ENCODE results near the gene TTC34.

Gene TTC34

DNA sequence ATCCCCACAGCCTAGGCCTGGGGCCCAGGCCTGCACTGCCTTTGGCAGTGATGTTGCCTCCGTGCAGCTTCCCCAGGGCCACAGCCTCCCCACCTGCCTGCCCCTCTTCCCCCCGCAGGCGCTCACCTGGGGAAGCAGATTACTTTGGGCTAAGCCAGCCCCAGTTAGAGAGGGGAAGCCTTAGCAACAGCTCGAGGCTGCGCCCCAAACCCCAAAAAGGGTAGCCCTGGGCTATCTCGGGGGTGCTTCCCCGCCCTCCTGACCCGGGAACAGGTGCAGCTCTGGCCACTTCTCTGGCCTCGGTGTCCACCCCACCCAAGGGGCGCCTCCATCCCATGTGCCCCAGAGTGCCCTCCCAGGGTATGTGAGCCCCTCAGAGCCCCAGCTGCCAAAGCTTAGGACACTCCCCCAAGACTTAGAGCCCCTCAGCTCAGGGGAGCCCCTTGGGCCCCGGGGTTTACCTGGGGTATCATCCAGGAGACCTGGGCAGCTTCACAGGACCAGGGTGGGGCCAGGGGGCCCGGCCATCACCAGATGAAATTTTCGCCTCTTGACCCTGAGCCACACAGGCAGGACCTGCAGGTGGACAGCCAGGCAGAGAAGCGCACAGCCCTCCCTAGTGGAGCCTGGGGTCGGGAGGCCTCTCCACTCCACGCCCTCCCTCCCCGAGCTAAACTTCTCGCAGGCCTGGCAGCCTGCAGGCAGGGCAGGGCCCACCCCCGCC lies 3.3 kb upstream of the TTC34 start:
- no peak overlapping the region for H3K4me3 ChIP-seq (ENCODE audit: low read depth, low read length)
- in situ Hi-C loops (cut with HindIII; ENCODE audit: low sequenced_read_pairs): no loop called here
- TF ChIP-seq, protein P1, sequence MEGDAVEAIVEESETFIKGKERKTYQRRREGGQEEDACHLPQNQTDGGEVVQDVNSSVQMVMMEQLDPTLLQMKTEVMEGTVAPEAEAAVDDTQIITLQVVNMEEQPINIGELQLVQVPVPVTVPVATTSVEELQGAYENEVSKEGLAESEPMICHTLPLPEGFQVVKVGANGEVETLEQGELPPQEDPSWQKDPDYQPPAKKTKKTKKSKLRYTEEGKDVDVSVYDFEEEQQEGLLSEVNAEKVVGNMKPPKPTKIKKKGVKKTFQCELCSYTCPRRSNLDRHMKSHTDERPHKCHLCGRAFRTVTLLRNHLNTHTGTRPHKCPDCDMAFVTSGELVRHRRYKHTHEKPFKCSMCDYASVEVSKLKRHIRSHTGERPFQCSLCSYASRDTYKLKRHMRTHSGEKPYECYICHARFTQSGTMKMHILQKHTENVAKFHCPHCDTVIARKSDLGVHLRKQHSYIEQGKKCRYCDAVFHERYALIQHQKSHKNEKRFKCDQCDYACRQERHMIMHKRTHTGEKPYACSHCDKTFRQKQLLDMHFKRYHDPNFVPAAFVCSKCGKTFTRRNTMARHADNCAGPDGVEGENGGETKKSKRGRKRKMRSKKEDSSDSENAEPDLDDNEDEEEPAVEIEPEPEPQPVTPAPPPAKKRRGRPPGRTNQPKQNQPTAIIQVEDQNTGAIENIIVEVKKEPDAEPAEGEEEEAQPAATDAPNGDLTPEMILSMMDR (IDR thresholded peaks at IDR 0.05; ENCODE audit: low read depth, low read length, missing control alignments): no peak
- no peak for DNase-seq (ENCODE audit: low read depth)

DNA sequence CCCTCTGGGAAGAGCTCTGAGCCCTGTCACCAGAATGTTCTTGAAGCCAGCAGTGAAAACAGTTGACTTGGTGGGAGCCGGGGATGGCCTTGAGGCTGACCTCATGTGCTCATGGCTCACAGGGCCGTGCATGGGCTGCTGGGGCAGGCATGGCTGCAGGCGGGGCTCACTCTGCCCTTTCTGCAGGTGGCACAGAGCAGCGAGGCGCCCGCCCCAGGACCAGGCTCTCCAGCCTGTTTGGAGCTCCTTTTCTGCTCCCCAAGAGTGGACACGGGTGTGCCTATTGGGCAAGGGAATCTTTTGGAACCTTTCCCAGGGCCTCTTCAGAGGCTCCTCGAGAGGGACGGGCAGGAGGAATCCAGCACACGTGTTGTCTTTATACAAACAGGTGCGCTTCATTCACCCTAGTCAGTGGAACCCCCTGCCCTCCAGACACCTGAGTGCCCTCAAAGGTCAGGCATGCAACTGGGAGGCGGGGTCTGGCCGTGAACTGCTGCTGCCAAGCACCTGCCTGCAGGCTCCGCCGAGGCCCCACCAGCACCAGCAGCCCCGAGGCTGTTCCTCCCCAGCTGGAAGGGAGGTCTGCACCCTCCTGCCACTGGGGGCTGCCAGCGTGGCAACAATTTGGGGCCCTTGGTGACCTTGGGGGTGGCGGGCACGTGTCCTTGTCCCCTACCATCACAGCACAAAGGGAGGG lies 2.6 kb upstream of the TTC34 start:
- in situ Hi-C loops (cut with HindIII; ENCODE audit: low sequenced_read_pairs): no loop called here
- TF ChIP-seq, protein P1 (IDR thresholded peaks at IDR 0.05; ENCODE audit: low read depth, low read length, missing control alignments): no peak
- no peak for DNase-seq (ENCODE audit: low read depth)
- no peak overlapping the region for H3K4me3 ChIP-seq (ENCODE audit: low read depth, low read length)

DNA sequence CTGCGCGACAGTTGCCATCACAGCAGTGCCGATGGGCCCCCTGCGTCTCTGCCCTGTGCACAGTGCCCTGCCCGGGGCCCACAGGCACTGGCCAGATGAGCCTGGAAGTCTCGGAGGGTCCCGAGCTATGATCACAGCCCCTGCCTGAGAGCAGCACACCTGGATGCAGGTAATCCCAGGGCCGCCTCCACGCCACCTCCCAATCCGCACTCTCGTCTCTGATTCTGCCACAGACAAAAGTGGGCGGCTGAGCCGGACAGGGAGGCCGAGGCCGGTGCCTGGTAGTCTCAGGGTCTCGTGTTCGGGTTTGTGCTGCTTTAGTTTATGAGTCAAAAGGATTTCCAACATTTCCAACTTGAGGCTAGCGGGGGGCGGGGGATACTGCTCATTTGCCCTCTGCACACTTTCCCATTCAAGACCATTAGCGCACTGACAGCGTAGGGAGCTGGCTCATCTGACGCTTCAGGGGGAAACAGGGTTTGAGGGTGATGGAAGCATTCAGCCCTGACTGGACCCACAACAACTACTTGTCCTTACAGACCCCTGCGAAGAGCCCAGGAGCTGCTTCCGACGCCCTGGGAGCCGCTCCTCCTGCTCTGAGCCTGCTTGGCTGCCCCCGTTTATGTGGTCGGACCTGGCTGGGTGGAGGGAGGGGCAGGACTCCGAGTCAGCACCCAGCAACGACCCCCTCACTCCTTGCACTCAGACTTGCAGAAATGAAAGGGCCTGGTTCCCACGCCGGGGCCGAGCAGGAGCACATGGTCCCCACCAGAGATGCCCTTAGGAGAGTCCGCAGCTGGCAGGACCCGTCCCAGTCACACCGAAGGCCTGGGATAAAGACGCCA lies 1.8 kb upstream of the TTC34 start:
- in situ Hi-C loops (cut with HindIII; ENCODE audit: low sequenced_read_pairs): no loop called here
- TF ChIP-seq, protein P1 (IDR thresholded peaks at IDR 0.05; ENCODE audit: low read depth, low read length, missing control alignments): no peak
- DNase-seq (ENCODE audit: low read depth): no peak
- no peak overlapping the region for H3K4me3 ChIP-seq (ENCODE audit: low read depth, low read length)

DNA sequence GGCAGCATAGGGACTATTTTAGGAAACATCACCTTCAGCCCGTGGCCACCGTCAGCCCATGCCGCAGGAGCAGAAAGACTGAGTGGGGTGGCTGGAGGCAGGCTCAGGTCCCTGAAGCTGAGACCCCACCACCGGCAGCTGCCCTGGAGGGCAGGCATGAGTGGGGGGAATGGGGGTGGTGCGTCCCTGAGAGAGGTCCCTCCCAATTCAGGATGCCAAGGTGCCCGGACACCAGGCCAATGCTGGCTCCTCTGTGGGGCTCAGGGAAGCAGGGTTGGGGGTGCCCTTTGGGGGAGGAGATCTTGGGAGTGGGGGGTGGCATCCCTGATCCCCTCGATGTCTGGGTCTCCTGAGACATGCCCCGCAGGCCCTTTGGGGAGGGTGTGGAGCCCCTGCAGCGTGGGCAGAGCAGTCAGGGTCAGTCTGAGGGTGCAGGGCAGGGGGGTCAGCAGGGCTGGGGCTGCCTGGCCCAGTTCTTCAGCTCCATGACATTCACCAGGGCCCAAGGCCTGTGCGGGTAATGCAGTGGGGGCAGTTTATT lies 998 bp upstream of the TTC34 start:
- H3K4me3 ChIP-seq (ENCODE audit: low read depth, low read length): no peak overlapping the region
- in situ Hi-C loops (cut with HindIII; ENCODE audit: low sequenced_read_pairs): no loop called here
- TF ChIP-seq, protein P1 (IDR thresholded peaks at IDR 0.05; ENCODE audit: low read depth, low read length, missing control alignments): no peak
- DNase-seq (ENCODE audit: low read depth): no peak

DNA sequence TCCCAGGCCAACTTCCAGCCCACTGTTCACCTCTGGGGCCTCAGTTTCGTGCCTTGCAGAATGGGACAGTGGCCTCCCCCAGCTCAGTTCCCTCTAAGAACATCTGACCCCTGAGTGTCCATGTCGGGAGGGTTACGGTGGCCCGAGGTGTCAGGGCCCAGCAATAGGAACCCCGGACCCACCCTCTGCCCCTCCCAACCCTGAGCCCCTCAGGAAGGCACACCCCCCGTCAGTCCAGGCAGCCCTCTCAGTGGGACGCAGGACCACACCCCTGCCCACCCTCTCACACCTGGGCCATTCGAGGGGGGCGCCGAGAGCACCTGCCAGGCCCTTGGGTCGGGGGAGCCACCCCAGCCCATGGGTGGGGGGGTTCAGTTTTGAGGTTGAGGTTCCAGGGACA lies 447 bp downstream of the TTC34 start:
- in situ Hi-C loops (cut with HindIII; ENCODE audit: low sequenced_read_pairs): no loop called here
- TF ChIP-seq, protein P1 (IDR thresholded peaks at IDR 0.05; ENCODE audit: low read depth, low read length, missing control alignments): no peak
- no peak overlapping the region for H3K4me3 ChIP-seq (ENCODE audit: low read depth, low read length)
- no peak for DNase-seq (ENCODE audit: low read depth)

DNA sequence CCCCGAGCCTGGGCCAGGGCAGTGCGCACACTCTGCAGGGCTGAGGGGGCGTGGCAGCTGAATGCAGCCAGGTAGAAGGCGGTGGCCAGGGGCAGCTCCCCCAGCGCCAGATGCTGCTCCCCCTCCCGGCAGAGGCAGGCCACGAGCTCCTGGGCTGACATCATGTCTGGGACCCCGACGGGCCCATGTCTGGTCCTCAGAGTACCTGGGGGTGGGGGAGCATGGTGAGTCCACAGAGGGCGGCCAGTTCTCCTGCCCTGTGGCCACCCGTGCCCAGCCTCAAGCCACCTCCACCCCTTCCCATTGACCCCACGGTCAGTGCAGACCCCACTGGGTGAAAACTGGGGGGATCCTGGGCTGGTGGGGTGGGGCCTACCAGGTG lies 838 bp downstream of the TTC34 start:
- no peak for DNase-seq (ENCODE audit: low read depth)
- in situ Hi-C loops (cut with HindIII; ENCODE audit: low sequenced_read_pairs): no loop called here
- TF ChIP-seq, protein P1 (IDR thresholded peaks at IDR 0.05; ENCODE audit: low read depth, low read length, missing control alignments): no peak
- no peak overlapping the region for H3K4me3 ChIP-seq (ENCODE audit: low read depth, low read length)
